Ovary (tissue), 9 donors: Measurements from ENCODE around the gene NPFFR2. TPM values are rescaled to one million over a fixed set of nuclear protein-coding genes. Genes with fewer than 3 reads are reported as not detected.

Experiments
- DNase-seq, 5 donors: peaks; one replicate each; pipeline ENCODE4 v3.0.0-alpha.2; 2019 to 2020
- H3K27ac ChIP-seq, 2 donors: fragments of 200-600 bp; one replicate each; pipeline versions ENCODE4 v1.5.1 to v1.8.0; 2019 to 2022
- H3K27me3 ChIP-seq: fragments of 200-600 bp; one replicate; pipeline ENCODE4 v1.8.0; 2022
- H3K36me3 ChIP-seq: fragments of 200-600 bp; sonication (generic); one replicate; pipeline ENCODE4 v1.5.1; 2019
- H3K4me1 ChIP-seq: one replicate; pipeline ENCODE4 v1.8.1; 2013; ENCODE audit warnings: mild to moderate bottlenecking, moderate library complexity; ENCODE audit not compliant: insufficient read depth
- H3K4me3 ChIP-seq: fragments of 200-600 bp; sonication (generic); one replicate; pipeline ENCODE4 v1.5.1; 2017
- H3K9me3 ChIP-seq, 2 donors: fragments of 200-600 bp in 1 of 2; sonication (generic) in 1 of 2; one replicate each; pipeline versions ENCODE4 v1.5.1 to v1.8.1; 2013 to 2019; ENCODE audit warnings: mild to moderate bottlenecking in 1 of 2, moderate library complexity in 1 of 2
- EP300 ChIP-seq: sonication (generic); formaldehyde crosslinking; IDR thresholded peaks from one replicate; pipeline ENCODE4 v1.6.1; 2017; ENCODE audit warnings: antibody characterized with exemption
- POLR2A ChIP-seq: fragments of 450-650 bp; IDR thresholded peaks from one replicate; pipeline ENCODE4 v1.6.1; 2017; ENCODE audit warnings: antibody characterized with exemption, mild to moderate bottlenecking, moderate library complexity
- WGBS, 3 donors: extraction: QIAGEN DNeasy Blood & Tissue Kit in 1 of 3; methylation state at CpG; one replicate each; pipeline versions ENCODE4 v1.1.5 to v1.1.7; 2013 to 2017; 5-methylcytosine and 5-hydroxymethylcytosine counted together
- intact Hi-C, 4 donors: fragments of 100-400 bp; cut with DNase I; formaldehyde crosslinking; loops; one replicate each; pipeline versions ENCODE4 v1.11.0 to v1.15.1; 2022 to 2023
- polyA plus RNA-seq, 2 donors: library from polyadenylated mRNA; stranded (reverse); fragments of 200-250 nt in 1 of 2; fragments of 350-450 nt in 1 of 2; fragmentation: Illumina TruSeq in 1 of 2; extraction: RNeasy Lipid Tissue Mini Kit (QIAGEN cat#74804) in 1 of 2; gene quantifications; one replicate each; pipeline ENCODE4 v1.2.3, GENCODE V29; 2013 to 2014
- total RNA-seq, 7 donors: library from RNA; depleted of rRNA in 2 of 7; stranded (reverse); fragments of >200 nt in 2 of 7; fragmentation: NEBNext Ultra II Directional in 3 of 7; extraction: Animal tissue kit (Norgen Biotek cat#: 25700) in 3 of 7; gene quantifications; one replicate each; pipeline versions ENCODE4 v1.1.0 to v1.2.4, GENCODE V29; 2016 to 2023
- TF ChIP-seq, protein P1 (sequence below), 3 donors: fragments of 450-650 bp in 2 of 3; fragments of 200-600 bp in 1 of 3; IDR thresholded peaks; one replicate each; pipeline versions ENCODE4 v1.5.1 to v1.8.0; 2016 to 2022; ENCODE audit warnings: antibody characterized with exemption in 3 of 3, mild to moderate bottlenecking in 1 of 3
- donor health status: DM: no; HTN: no; CAD: no; lungs with moderate emphysema.
- donor health status: DM: no; HTN: no; CAD: no.
- donor health status: Bipolar disorder and iron deficiency.
- donor health status: DM: yes; HTN: yes; CAD: no.
- donor health status: DM: no; HTN: no; CAD: no.
- donor health status: DM: yes; HTN: yes; CAD: no.

NPFFR2 gene
- total and polyA plus RNA-seq, 9 donors, result 0.20 TPM; not detected in 8

DNA sequence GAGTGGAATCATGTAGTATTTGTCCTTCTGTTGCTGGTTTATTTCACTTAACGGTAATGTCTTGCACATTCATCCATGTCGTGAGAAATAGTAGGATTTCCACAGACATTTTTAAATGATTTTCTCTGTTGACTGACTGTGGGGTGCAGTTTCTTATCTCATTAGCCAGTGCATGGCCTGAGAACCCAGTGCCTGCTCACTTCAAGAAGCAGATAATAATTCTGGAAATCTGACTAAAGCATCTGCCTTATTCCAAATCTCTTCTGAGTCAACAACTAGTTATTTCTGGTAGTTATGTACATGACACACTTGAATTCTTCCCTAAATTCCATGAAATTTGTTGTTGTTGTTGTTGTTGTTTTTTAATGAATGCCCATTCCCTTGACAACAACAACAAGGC, 77.6 kb downstream of the NPFFR2 start:
- Histone ChIP-seq H3K36me3 (no peaks in the 10 kb centered on the region), H3K9me3 (no peaks in the 10 kb centered on the region), H3K27me3 (no peaks in the 10 kb centered on the region), H3K4me3 (no peak overlapping the region), H3K4me1 (no peaks in the 10 kb centered on the region), H3K27ac (no peak overlapping the region)
- intact Hi-C loops, result no loop called here
- TF ChIP-seq EP300 (no peak), POLR2A (no peak)
- TF ChIP-seq, protein P1, sequence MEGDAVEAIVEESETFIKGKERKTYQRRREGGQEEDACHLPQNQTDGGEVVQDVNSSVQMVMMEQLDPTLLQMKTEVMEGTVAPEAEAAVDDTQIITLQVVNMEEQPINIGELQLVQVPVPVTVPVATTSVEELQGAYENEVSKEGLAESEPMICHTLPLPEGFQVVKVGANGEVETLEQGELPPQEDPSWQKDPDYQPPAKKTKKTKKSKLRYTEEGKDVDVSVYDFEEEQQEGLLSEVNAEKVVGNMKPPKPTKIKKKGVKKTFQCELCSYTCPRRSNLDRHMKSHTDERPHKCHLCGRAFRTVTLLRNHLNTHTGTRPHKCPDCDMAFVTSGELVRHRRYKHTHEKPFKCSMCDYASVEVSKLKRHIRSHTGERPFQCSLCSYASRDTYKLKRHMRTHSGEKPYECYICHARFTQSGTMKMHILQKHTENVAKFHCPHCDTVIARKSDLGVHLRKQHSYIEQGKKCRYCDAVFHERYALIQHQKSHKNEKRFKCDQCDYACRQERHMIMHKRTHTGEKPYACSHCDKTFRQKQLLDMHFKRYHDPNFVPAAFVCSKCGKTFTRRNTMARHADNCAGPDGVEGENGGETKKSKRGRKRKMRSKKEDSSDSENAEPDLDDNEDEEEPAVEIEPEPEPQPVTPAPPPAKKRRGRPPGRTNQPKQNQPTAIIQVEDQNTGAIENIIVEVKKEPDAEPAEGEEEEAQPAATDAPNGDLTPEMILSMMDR (IDR thresholded peaks at IDR 0.05), result no peak
- 85 to 95% (median 88%) methylated on average over 2 of the region's 2 CpGs for WGBS, 3 donors
- no peak for DNase-seq

DNA sequence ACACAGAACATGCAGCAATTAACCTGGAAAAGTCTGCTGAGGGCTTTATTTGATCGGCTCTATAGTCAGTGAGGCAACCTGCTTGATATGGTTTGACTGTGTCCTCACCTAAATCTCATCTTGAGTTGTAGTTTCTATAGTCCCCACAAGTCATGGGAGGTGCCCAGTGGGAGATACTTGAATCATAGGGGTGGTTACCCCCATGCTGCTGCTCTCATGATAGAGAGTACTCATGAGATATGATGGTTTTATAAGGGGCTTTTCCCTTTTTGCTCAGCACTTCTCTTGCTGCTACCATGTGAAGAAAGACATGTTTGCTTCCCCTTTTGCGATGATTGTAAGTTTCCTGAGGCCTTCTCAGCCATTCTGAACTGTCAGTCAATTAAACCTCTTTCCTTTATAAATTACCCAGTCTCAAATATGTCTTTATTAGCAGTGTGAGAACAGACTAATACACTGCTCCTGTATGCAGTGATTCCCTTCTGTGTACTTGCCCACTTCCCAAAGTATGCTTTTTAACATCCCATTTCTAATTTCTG, 78.2 kb downstream of the NPFFR2 start:
- no peaks in the 10 kb centered on the region for H3K9me3 ChIP-seq
- no peak overlapping the region for H3K27ac ChIP-seq
- DNase-seq, result no peak
- no peak for TF ChIP-seq EP300
- TF ChIP-seq POLR2A, result no peak
- TF ChIP-seq, protein P1 (IDR thresholded peaks at IDR 0.05), result no peak
- WGBS, 3 donors, result 83 to 93% (median 84%) methylated on average over 2 of the region's 2 CpGs
- intact Hi-C loops, result no loop called here
- H3K4me1 ChIP-seq, result no peaks in the 10 kb centered on the region
- H3K4me3 ChIP-seq, result no peak overlapping the region
- H3K27me3 ChIP-seq, result no peaks in the 10 kb centered on the region
- H3K36me3 ChIP-seq, result no peaks in the 10 kb centered on the region

DNA sequence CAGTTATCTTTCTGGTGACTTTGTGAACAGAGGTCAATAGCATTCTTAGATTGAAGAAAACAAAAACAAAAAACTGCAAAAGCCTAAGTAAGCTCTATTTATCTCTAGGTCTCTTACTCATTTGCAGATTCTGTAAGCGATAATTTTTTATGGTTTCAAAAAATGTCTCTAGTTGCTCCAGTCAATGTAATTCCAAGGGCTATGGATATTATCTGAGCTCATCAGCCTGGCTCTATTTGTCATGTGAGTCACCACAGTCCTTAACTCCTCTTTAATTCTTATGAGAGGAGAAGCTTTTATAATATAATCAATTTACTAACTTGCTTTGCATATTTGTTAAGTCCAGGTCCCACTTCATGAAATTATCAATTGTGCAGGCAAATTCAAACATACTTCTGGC, 79.1 kb downstream of the NPFFR2 start:
- no peak overlapping the region for H3K4me3 ChIP-seq
- 96 to 98% (median 97%) methylated on average over 1 of the region's 1 CpG for WGBS, 3 donors
- no peaks in the 10 kb centered on the region for H3K9me3 ChIP-seq
- DNase-seq, result no peak
- no peaks in the 10 kb centered on the region for H3K36me3 ChIP-seq
- H3K27ac ChIP-seq, result no peak overlapping the region
- H3K4me1 ChIP-seq, result no peaks in the 10 kb centered on the region
- no peaks in the 10 kb centered on the region for H3K27me3 ChIP-seq
- intact Hi-C loops, result no loop called here
- no peak for TF ChIP-seq EP300
- TF ChIP-seq POLR2A, result no peak
- TF ChIP-seq, protein P1 (IDR thresholded peaks at IDR 0.05), result no peak

DNA sequence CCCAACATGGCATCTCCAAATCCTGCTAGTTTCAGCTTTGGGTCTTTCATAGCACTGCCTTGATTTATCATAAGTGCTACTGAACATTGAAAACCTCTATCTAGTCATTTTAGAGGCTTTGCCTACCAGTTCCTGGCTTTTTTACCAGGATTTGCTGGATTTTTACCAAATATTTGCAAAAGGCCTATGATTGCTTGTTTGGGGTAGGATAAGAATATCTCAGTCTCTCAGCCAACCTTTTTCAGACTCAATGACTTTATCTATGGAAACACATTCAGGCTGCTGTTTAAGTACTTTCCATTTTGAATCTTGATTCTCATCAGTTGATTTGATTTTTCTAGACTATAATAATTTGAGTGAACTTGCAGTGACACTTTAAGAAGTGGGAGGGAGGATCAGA, 80.1 kb downstream of the NPFFR2 start:
- TF ChIP-seq EP300, result no peak
- no peak for TF ChIP-seq POLR2A
- TF ChIP-seq, protein P1 (IDR thresholded peaks at IDR 0.05), result no peak
- DNase-seq, result no peak
- no peaks in the 10 kb centered on the region for H3K36me3 ChIP-seq
- no peaks in the 10 kb centered on the region for H3K4me1 ChIP-seq
- H3K9me3 ChIP-seq, result no peaks in the 10 kb centered on the region
- no peak overlapping the region for H3K4me3 ChIP-seq
- no peak overlapping the region for H3K27ac ChIP-seq
- H3K27me3 ChIP-seq, result no peaks in the 10 kb centered on the region
- intact Hi-C loops, result no loop called here
